Measurements from ENCODE around the gene PAGR1.
A peak's percentile ranks its signal among the peaks of the same experiment; 100 is the strongest.
"Not testable (repeated sequence)": the region's sequence is repeated elsewhere in the genome, so short reads cannot be mapped to it uniquely, and the experiment has no call there.

PAGR1 gene

GRCh38 chr16:29791845-29792807 lies 23.8 kb upstream of the PAGR1 start:
- no peak for DNase-seq

DNA sequence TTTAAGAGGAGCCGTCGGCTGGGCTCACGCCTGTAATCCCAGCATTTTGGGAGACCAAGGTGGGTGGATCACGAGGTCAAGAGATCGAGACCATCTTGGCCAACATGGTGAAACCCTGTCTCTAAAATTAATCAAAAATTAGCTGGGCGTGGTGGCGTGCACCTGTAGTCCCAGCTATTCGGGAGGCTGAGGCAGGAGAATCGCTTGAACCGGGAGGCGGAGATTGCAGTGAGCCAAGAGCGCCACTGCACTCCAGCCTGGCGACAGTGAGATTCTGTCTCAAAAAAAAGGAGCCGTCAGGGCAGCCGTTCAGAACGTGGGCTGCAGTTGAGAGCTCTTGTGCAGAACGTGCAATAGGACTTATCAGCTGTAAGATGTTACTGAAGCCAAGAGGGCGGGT lies 22.8 kb upstream of the PAGR1 start:
- not testable (repeated sequence) for DNase-seq

DNA sequence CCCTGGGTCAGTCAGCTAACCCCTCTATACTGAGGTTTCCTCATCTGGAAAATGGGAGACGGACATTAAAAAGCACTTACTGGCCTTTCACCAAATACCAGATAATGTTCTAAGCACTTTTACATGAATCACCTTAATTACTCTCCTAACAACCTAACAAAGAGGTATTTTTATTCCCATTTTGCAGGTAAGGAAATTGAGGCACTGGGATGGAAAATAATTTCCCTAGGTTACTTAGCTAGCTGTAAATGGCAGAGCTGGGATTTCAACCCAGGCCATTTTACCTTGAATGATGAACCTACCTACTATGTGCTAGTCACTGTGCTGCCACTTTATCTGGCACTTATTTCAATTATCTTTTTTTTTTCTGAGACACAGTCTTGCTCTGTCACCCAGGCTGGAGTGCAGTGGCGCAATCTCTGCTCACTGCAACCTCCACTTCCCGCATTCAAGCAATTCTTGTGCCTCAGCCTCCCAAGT lies 21.7 kb upstream of the PAGR1 start:
- DNase-seq, result no peak

GRCh38 chr16:29802416-29802935 lies 13.5 kb upstream of the PAGR1 start:
- DNase-seq, result no peak

- no peak for DNase-seq
Observed at GRCh38 chr16:29804020-29804419, 11.9 kb upstream of the PAGR1 start.

- DNase-seq, result peak in 19 of 56 donors; percentile 23 to 76 (median 39)
Observed at GRCh38 chr16:29804455-29805231, 11.3 kb upstream of the PAGR1 start.

GRCh38 chr16:29805232-29806098 lies 10.5 kb upstream of the PAGR1 start:
- peak in 55 of 56 donors; percentile 86 to 100 (median 96) for DNase-seq

- DNase-seq, result peak in 6 of 56 donors; percentile 50 to 83 (median 73)
Observed at GRCh38 chr16:29806099-29806579, 9.8 kb upstream of the PAGR1 start, which contains the start of gene MAZ. Gene MAZ (plus strand): TSS chr16:29806529. CDS start chr16:29806702, 173 bp downstream.

DNA sequence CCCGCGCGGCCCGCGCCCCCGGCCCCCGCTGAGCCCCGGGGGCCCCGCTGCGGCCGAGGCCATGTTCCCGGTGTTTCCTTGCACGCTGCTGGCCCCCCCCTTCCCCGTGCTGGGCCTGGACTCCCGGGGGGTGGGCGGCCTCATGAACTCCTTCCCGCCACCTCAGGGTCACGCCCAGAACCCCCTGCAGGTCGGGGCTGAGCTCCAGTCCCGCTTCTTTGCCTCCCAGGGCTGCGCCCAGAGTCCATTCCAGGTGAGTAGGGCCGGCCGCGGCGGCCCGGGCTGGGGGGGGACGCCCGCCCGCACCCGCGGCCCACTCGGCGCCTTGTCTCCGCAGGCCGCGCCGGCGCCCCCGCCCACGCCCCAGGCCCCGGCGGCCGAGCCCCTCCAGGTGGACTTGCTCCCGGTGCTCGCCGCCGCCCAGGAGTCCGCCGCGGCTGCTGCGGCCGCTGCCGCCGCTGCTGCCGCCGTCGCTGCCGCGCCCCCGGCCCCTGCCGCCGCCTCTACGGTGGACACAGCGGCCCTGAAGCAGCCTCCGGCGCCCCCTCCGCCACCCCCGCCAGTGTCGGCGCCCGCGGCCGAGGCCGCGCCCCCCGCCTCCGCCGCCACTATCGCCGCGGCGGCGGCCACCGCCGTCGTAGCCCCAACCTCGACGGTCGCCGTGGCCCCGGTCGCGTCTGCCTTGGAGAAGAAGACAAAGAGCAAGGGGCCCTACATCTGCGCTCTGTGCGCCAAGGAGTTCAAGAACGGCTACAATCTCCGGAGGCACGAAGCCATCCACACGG lies 9.1 kb upstream of the PAGR1 start:
- peak in 14 of 56 donors; percentile 8 to 72 (median 18) for DNase-seq

DNA sequence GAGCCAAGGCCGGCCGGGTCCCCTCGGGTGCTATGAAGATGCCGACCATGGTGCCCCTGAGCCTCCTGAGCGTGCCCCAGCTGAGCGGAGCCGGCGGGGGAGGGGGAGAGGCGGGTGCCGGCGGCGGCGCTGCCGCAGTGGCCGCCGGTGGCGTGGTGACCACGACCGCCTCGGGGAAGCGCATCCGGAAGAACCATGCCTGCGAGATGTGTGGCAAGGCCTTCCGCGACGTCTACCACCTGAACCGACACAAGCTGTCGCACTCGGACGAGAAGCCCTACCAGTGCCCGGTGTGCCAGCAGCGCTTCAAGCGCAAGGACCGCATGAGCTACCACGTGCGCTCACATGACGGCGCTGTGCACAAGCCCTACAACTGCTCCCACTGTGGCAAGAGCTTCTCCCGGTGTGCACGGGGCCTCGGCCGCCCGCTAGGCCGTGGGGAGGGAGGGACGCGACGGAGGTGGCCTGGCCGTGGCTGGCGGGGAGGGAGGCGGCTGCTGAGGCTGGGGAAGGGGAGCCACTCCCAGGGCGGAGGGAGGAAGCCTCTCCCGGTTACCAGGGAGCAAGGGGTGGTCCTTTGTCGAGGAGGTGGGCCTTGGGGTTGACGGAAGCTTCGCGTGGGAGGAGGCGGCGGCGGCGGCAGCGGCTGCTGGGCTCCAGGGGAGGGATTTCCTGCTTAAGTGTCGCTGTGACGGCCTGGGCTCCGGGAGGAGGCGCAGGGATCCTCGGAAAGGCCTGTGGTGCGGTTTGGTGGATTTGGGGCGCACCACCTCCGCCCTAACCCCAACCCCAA lies 8.3 kb upstream of the PAGR1 start:
- DNase-seq, result peak in 55 of 56 donors; percentile 42 to 95 (median 82)

- peak in 1 of 56 donors; percentile 14 for DNase-seq
Observed at GRCh38 chr16:29808219-29808900, 7.6 kb upstream of the PAGR1 start.

- DNase-seq, result no peak
Observed at GRCh38 chr16:29809031-29809747, 6.8 kb upstream of the PAGR1 start.

GRCh38 chr16:29809850-29810698 lies 5.9 kb upstream of the PAGR1 start:
- peak in 19 of 56 donors; percentile 4 to 52 (median 22) for DNase-seq

GRCh38 chr16:29810699-29811169 lies 5.2 kb upstream of the PAGR1 start:
- DNase-seq, result no peak

GRCh38 chr16:29811170-29811895 lies 4.6 kb upstream of the PAGR1 start:
- DNase-seq, result peak; percentile 49 to 98 (median 87)

All from nucleus accumbens (tissue), 56 donors.